DLD1 (cell line): ENCODE measurements around the gene AKT3.

Source experiments
- in situ Hi-C: cut with HindIII; loops from 2 replicates; pipeline ENCODE4 v1.10.0; 2017; ENCODE audit warnings: low sequenced_read_pairs

Gene AKT3

DNA sequence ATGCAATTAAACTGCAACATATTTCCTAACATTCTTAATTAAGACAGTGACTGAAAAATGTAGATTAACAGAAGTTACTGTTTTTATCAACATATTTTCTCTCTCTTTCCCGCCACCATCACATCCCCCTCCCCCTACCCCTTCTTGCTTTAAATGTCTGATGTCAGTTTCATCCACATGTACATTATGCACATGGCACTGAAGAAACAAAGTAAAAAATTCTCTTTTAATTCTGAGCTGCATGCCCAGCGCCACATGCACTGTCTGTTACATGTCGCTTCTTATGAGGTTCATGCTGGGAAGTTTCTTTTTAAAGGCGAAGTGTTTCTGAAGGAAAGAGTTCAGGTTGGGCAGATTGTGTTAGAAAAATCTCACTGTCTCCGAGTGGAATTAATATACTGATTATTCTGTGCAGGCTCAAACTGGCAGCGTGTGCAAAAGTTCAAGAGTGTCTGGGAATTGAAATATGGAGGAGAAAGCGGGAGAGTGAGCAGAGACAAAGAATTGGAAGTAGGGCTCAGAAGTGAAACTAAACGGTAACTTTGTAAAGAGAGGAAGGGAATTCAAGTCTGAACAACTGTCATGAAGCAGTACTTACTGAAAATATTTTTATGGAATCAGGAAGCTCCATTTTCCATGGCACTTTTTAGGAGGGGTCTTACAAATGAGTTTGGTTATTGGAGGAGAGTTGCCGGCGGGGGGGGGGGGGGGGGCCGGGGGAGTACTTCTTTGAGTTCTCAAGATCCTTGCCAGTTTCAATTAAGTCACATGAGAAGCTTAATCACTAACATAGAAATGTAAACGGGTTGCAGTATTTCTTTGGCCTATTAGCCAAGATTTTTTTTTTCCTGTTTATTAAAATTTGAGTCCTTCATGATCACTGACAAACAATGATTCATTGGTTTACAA lies 376.6 kb downstream of the AKT3 start:
- in situ Hi-C loops = no loop called here

DNA sequence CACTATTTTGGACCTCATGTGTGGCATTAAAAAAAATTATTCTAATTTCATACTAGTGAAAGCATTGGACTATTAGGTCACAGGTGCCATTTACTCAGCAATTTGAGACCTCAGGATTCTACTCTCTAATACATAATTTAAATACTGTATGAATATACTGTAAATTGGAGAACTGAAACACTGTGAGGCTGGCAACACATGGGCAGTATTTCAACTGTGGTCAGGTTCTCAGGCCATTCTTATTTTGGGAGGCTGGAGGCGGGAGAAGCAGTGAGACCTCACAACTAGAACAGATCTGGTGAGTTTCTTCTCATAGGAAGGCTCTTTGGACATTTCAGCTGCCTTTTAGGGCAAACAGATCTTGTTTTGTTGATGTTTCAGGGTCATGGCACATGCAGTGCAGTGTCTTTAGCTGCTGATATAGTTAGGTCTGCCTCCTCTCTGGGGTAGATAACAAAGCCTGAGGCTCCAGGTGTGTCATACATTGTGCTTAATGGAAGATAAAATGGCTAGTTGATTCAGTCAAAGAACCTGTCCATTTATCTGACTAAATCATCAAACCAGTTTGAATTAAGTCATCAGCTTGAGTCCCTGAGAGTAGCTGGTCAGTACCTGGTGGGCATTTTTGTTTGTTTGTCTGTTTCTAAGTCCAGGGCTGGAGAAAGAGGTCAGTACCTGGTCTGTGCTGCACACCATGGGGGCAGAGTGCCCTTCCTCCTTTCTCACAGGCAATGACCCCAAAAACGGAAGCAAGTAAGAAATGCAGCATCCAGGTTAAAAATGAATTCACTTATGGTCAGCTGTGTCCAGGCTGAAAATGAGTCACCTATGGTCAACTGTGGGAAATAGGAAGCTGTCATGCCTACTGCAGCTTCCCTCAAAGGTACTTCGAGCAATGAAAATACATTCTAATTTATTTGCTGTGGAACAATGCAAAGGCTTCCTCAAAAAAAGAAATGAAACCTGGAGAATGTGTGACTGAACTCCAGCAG lies 378.0 kb downstream of the AKT3 start:
- in situ Hi-C loops = no loop called here

DNA sequence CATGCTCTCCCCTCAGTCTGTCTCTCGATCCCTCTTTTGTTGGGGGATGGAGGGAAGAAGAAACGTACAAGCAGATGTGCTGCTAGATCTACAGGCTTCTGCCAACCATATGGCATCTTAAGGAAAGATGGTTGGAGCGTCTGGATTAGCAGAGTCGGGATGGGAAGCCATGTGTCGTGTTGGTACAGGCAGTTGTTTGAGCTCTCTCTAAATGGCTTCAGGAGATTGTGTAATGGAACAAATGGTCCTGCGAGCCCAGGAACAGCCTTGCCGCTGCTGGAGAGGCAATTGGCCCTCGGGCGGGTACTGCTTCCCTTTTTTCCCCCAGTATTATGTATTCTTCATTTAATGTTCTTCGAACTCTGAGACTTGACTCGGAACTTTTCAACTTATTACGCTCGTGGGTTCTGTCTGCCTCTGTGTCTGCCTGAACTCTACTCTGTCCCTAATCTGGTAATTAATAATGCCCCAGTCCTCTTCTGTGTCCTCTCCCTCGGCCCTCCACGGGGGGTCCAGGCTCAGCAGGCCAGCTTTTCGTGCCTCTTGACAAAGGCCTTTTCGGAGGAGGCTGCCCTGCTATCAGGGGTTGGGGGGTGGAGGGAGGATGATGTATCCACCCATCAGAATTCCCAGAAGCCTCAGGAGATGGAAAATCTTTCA lies 378.9 kb downstream of the AKT3 start:
- in situ Hi-C loops = no loop called here

DNA sequence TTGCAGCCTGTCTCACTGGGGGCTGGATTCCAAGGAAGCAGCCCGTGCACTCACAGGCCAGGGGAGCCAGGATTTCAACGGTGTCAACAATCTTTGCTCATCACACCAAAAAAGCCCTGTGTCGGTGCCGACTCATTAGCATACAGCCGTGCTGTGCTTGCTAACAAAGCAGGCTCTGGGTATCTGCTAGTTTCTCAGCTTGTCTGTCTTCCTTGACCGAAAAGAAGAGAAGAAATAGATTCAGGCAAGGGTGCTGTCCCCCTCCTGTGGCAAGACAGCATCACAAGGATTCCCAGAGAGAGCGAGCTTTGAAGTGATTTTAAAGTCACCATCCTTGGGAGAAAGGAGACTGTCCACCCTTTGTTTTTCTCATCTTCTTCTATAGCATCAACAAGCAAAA lies 379.5 kb downstream of the AKT3 start:
- in situ Hi-C loops = no loop called here

DNA sequence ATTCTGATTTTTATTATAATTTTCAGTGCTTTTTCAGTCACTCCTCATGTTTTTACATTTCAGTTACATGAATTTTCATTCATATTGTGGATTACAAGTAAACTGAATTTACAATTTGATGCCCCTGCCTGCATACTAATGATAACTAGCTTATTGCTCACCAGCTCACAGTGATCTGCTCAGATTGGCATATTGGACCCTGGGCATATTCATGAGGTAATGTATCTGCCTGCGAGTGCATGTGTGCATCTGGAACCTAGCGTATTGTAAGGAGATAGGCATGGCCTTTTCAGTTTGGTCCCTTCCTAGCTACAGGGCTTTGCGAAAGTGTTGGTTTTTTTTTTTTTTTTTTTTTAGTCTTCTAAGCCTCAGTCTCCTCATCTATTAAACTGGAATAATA lies 380.5 kb downstream of the AKT3 start:
- in situ Hi-C loops = no loop called here

DNA sequence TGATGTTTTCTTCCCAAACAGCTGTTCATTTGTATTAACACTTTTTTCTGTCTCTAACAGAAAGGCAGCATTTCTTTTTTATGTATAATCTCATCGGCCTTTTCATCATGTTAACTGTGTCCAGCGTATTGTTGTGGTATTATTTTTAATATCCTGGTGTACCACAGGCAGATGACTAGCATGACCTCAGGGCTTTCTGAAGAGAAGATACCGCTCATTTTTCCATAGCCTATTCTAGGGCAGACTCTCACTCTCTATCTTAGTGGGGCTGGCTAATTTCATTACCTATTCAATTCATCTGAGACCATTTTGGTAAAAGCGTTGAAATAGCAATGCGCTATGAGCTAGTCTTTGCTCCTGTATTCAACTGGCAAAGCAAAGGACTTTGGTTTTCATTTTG lies 384.3 kb downstream of the AKT3 start:
- in situ Hi-C loops = no loop called here

DNA sequence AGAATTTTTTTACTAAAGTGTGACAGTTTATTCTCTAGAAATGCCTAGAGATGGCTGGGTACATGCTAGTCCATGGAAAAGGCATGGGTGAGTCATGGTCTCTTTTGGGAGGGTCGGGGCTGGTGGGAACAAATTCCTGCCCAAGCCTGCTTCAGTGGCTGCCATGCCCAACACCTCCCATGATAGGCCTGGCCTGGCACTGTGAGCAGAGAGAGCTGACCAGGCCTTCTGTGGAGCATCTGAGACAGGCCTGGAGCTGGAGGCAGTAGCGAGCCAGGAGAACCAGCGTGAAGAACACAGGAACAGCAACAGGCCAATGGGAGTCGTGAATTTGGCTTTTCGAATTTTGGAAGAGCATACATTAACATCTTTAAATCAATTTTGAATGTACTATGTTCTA lies 385.0 kb downstream of the AKT3 start:
- in situ Hi-C loops = no loop called here

DNA sequence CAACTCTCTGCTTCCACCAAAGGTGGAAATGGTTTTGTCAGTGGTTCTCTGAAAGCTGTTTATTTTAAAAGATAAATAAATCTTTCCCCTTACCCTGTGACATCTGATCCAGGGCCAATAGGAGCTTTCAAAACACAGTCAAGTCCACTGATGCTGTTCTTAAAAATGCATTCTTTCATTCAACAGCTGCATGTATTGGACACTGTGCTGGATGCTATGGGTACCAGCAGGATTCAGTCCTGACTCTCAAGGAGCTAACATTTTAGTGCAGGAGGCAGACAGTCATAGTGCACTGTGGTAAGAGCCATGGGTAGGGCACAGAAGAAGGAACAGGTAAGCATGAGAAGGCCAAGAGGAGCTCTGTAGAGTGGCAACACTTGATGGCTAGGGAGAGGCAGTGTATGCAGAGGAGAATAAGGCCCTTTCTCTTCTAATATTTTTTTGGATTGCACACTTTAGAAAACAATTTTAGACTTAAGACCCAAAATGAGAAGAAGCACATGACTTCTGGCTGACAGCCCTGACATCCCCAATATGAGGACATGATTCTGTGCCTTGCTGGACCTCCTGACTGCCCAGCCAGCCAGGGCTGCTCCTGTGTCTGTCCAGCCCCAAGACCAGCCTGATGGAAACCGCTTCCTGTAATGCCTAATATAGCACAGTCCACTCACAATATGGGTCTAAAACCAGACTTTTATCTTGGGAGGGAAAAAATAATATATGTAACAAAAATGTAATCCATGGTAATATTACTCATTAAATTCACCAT lies 386.9 kb downstream of the AKT3 start:
- in situ Hi-C loops = no loop called here

DNA sequence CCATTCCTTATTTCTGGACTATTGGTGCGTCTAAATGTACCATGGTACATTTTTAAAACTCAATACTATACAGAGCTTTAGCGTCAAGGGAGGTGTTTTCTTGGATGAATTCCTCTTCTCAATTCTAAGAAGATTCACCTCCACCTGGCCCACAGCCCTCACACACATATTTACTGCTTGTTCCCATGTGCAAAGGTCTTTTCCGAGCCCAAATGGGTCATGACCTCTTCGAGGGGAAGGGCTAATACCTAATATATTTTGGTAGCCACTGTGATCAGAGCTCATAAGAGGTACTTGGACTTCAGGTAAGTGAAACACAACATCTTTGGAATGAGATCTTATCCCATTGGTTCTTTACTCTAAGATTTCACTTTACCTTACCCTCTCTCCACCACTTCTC lies 388.3 kb downstream of the AKT3 start:
- in situ Hi-C loops = no loop called here

DNA sequence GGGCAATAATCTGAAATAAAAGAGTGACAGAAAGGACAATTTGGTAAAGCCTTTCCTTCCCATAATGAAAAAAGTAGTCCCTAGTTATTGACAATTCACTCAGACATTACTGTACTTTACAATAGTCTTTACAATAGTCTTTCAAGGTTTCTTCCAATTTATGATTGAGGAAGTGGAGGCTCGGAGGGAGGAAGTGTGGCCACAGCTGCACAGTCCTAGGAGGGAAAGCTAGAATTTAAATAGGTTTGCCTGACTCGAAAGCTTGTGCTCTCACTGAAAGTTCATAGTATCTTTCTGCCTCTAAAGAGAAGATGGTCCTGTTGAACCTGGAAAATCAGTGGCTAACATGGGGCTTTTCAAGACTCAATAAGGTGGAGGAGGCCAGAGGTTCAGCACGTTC lies 391.0 kb downstream of the AKT3 start:
- in situ Hi-C loops = no loop called here

DNA sequence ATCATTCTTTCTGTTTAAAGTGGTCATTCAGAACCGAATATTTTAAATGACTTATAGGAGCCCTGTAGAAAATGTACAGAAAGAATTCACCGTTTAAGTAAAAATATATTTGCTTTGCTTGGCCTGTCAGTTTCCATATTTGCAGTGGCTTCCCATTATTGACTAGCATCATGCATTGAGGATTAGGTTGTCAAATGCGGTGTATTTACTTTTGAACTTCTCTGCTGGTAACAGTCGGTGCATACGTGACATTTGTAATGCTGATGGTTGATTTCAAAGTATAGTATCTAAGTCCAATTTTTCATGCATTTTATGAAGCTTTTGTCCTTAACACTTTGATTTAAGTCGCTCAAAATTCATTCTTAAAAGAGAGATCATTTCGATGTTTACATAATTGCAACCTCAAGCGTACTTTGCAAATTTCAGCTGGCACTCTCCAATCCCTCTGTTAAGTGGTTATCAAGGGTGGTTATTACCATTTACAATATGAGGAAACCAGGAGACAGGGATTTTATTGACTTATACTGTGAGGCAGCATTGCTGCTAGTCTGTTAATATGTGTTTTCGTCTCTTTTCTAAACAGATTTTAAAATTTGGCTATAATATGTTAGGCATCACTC lies 392.6 kb downstream of the AKT3 start:
- in situ Hi-C loops = no loop called here

DNA sequence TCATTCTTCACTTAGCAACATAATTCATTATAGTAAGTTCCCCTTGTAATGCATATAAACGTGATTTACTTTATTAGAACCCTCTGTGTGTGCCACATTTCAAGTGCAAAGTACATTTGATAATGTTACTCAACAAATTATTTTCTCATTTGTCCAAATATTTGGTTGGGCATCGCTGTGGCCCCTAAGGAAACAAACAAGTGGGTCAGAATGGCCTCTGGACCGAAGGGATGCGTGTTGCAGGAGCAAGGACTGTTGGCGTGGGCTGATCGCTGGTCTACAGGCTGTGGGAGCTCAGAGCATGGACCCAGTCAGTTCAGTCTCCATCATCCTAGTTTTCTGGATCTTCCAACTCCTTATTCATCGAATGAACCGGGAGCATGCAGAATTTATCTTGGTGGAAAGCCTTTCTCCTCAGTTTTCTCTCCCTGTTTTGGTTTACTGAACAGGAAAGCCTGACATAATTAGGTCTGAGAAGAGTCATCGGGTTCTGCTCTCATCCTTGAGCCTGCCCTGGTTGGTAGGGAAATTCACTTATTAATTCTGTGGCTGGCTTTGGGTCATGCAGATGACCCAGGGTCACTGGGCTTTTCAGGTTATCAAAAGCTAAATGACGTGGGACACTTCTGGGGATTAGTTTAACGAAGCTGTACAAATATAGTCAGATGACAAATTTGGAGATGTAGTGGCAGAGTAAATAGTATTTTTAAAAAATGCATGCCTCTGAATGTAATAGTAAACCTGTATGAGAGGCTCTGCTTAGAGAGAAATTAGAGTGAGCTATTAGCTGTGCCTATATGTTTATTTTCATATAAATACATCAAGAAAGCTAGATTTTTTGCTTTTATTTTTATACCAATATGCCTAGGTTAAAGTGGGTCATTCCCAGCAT lies 394.0 kb downstream of the AKT3 start:
- in situ Hi-C loops = no loop called here

DNA sequence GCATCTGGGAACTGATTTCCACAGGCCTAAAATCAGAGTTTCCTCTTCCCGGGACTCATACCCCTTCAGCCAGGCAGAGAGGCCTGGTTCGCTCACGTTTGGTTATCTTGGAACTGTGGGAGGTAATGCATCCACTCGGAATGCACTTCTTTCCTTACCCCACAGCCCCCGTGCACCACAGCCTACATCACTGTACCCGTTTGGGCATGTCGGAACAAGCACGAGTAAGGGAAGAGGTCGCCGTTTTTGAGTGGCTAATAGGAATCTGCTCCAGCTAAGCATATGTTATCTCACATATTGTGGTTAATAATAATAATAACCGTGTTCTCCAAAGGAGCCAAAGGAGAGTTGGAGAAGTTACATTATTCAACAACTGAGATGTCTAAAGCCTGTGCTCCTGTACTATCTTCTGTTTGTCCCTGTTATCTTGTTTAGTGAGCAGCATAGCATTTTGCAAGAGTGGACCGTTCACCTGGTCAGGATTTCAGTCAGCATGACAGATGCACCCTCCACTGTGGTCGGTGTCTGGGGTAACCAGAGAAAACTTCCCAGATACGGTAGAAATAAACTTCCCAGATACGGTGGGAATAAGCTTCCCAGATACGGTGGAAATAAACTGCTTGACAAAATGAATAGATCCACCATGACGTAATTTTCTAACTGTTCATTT lies 395.6 kb downstream of the AKT3 start:
- in situ Hi-C loops = no loop called here

DNA sequence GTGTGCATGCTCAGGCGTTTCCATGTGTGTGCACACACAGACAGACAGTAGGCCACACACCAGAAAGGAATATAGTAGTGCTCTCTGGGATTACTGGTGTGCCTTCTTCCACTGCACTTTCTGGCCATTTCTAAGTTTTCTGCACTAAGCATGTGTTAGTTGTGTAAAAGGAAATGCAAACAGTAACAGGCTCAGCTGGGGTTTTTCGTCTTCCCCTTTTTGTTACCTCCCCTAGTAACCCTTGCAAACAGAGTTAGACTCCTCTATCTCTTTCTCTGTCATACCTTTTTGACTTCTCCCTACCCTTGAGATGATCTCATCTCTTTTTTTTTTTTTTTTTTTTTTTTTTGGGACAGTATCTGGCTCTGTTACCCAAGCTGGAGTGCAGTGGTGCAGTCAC lies 398.0 kb downstream of the AKT3 start:
- in situ Hi-C loops = no loop called here

DNA sequence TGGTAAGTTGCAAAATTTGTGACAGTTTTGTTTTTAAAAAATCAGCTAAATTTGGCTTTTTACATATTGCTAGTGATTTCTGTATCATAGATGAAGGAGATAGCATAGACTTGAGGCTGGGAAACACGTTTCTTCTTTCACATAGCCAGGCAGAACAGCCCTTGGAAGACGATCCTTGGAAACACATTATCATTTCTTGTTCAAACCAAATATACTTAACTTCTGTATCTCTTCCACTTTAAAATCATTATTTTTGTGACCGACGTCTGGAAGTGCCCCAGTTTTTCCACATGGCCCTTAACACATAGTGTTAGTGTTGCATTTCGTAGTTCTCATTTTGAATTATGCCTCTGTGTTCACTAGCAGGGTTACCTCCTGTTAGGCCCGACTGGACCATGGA lies 400.7 kb downstream of the AKT3 start:
- in situ Hi-C loops = no loop called here

DNA sequence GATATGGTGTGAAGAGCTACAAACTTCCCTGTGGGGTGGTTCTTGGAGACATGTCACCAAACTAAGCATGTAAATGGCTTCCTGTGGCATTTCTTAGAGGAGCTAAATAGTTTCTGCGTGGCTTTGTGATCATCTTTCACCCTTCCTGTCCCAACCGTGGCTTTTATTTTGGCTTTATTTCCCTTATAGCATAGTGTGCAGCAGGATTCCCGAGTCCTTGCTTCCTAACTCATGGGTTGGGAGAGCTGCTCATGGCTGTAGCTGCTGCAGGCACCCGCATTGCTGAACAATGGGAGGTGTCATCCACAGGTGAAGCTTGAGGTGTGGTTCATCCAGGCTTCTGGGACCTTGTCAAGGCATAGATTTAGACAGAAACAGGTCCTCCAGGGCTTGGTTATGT lies 402.2 kb downstream of the AKT3 start:
- in situ Hi-C loops = no loop called here

DNA sequence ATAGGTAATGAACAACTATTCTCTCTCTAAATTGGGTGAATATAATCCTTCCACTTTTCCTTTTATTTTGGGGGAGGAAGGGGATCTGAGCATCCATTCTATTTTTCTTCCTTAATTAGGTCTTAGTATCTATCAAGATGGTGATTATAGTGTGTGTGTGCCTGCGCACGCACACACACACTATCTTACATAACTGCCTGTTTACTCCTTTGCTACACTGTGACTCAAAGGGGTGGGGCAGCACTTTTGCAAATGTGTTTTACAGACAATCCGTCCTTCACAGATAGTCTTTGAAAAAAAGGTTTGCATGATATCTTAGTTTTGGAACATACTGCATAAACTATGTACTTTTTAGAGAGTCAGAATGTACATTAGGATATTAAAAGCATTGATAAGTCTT lies 402.7 kb downstream of the AKT3 start:
- in situ Hi-C loops = no loop called here

DNA sequence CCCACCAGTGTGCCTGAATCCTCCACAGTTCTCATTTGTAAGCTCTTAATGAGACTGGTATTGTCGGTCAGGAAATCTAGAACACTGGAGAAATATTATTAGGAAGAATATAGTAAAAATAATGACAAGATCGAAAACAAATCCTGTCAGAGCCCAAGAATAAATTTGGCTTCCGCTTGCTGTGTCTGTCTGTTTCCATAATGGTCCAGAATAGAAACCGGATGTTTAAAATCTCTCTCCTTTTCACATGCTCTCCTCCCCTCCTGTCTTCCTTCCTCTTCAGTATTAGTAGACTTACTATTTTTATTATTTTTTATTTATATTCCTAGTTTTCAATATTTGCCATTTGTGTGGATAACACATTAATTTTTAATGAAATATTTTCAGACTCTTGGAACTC lies 406.5 kb downstream of the AKT3 start:
- in situ Hi-C loops = no loop called here

DNA sequence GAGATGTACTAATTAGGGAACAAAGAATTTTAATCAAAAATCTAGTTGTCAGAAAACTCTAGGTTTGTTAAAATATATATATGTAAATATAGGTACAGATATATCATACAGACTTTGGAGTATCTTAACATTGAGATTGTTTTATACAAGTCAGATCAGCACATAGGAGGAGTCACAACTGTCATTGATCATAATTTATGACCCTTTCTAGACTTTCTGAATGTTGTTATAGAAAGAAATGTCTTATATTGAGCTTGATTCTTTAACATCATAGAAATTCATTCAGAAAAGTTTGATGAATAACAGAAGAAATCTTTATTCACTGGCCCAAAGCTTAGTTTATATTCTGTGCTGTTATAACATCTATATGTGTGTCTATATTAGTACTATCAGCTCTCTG lies 408.4 kb downstream of the AKT3 start:
- in situ Hi-C loops = no loop called here
